Psoas muscle (tissue), 8 donors: ENCODE results near the gene CDH11. TPM values are rescaled to one million over a fixed set of nuclear protein-coding genes. Genes with fewer than 3 reads are reported as not detected.

Experiments
- ATAC-seq, 4 donors: fragments of 200-7000 bp; cut with Tn5 transposase; one replicate each; pipeline ENCODE4 v1.9.1; 2020; ENCODE audit warnings: moderate library complexity in 3 of 4, mild to moderate bottlenecking in 2 of 4
- DNase-seq, 2 donors: peaks; one replicate each; pipeline ENCODE4 v3.0.0-alpha.2; 2020
- H3K27ac ChIP-seq: fragments of 200-600 bp; one replicate; pipeline ENCODE4 v1.8.0; 2022
- H3K27me3 ChIP-seq, 3 donors: fragments of 200-600 bp in 1 of 3; one replicate each; pipeline versions ENCODE4 v1.6.1 to v1.8.0; 2013 to 2022; ENCODE audit warnings: low read length in 2 of 3, mild to moderate bottlenecking in 2 of 3, moderate library complexity in 1 of 3; ENCODE audit not compliant: insufficient read depth in 3 of 3
- H3K36me3 ChIP-seq, 2 donors: fragments of 200-600 bp in 1 of 2; one replicate each; pipeline versions ENCODE4 v1.6.1 to v1.8.0; 2013 to 2022; ENCODE audit warnings: low read depth in 1 of 2, mild to moderate bottlenecking in 1 of 2, moderate library complexity in 1 of 2; ENCODE audit not compliant: insufficient read depth in 1 of 2
- H3K4me1 ChIP-seq: fragments of 200-600 bp; one replicate; pipeline ENCODE4 v1.8.0; 2022
- H3K4me3 ChIP-seq: fragments of 200-600 bp; one replicate; pipeline ENCODE4 v1.8.0; 2022; ENCODE audit warnings: mild to moderate bottlenecking
- H3K9me3 ChIP-seq: fragments of 200-600 bp; one replicate; pipeline ENCODE4 v1.8.0; 2022
- CTCF ChIP-seq: fragments of 200-600 bp; IDR thresholded peaks from one replicate; pipeline ENCODE4 v1.8.0; 2022; ENCODE audit warnings: antibody characterized with exemption
- WGBS, 3 donors: extraction: QIAGEN DNeasy Blood & Tissue Kit; methylation state at CpG; one replicate each; pipeline versions ENCODE4 v1.1.6 to v1.1.7; 2013; 5-methylcytosine and 5-hydroxymethylcytosine counted together
- intact Hi-C, 2 donors: fragments of 100-400 bp; cut with DNase I; formaldehyde crosslinking; loops; one replicate each; pipeline versions ENCODE4 v1.11.0 to v1.14.2; 2022
- polyA plus RNA-seq, 3 donors: library from polyadenylated mRNA; stranded (reverse); fragments of 200-250 nt; gene quantifications; one replicate each; pipeline ENCODE4 v1.2.3, GENCODE V29; 2013
- total RNA-seq, 4 donors: library from RNA; stranded (reverse); fragmentation: NEBNext Ultra II Directional in 2 of 4; extraction: Animal tissue kit (Norgen Biotek cat#: 25700) in 2 of 4; gene quantifications; one replicate each; pipeline versions ENCODE4 v1.2.1 to v1.2.4, GENCODE V29; 2021 to 2023
- donor health status: healthy with polysubstance abuse.
- donor health status: DM: no; HTN: no; CAD: no; lungs with moderate emphysema.
- donor health status: Bipolar disorder and iron deficiency.
- donor health status: healthy.
- donor health status: DM: yes; HTN: yes; CAD: no.
- donor health status: DM: no; HTN: no; CAD: no.
- donor health status: DM: no; HTN: no; CAD: no.
- donor health status: DM: yes; HTN: yes; CAD: no.

CDH11 gene
- total and polyA plus RNA-seq, 7 donors = 0.33 to 16.8 (median 3.2) TPM

- Histone ChIP-seq H3K27me3 (no peaks in the 10 kb centered on the region), H3K4me3 (no peak overlapping the region), H3K9me3 (no peaks in the 10 kb centered on the region), H3K36me3 (no peaks in the 10 kb centered on the region), H3K27ac (no peak overlapping the region), H3K4me1 (no peaks in the 10 kb centered on the region)
- no peak for DNase-seq
- no peak for TF ChIP-seq CTCF
- no peak for ATAC-seq
- intact Hi-C loops = no loop called here
- WGBS, 3 donors = 87 to 90% (median 90%) methylated on average over 4 of the region's 4 CpGs
Measured at GRCh38 chr16:65023802-65024201, 98.1 kb downstream of the CDH11 start.

- no peaks in the 10 kb centered on the region for H3K27me3 ChIP-seq
- no peak for TF ChIP-seq CTCF
- intact Hi-C loops = no loop called here
- no peak overlapping the region for H3K4me3 ChIP-seq
- no peaks in the 10 kb centered on the region for H3K4me1 ChIP-seq
- no peaks in the 10 kb centered on the region for H3K36me3 ChIP-seq
- ATAC-seq (no peak), DNase-seq (no peak)
- no peak overlapping the region for H3K27ac ChIP-seq
- H3K9me3 ChIP-seq = no peaks in the 10 kb centered on the region
- WGBS, 3 donors = 75 to 86% (median 76%) methylated on average over 2 of the region's 2 CpGs
Measured at GRCh38 chr16:65021852-65022595, 99.8 kb downstream of the CDH11 start.

GRCh38 chr16:65016754-65017153 is 105.1 kb downstream of the CDH11 start:
- DNase-seq (no peak), ATAC-seq (no peak)
- H3K27me3 ChIP-seq = no peaks in the 10 kb centered on the region
- H3K4me3 ChIP-seq = no peak overlapping the region
- no peaks in the 10 kb centered on the region for H3K4me1 ChIP-seq
- no peak for TF ChIP-seq CTCF
- no peaks in the 10 kb centered on the region for H3K9me3 ChIP-seq
- no peak overlapping the region for H3K27ac ChIP-seq
- intact Hi-C loops = no loop called here
- H3K36me3 ChIP-seq = no peaks in the 10 kb centered on the region

GRCh38 chr16:65015599-65015998 is 106.3 kb downstream of the CDH11 start:
- DNase-seq (no peak), ATAC-seq (no peak)

More at GRCh38 chr16:65015599-65015998, 106.3 kb downstream of the CDH11 start:
- no peak for TF ChIP-seq CTCF
- H3K4me1 ChIP-seq = no peaks in the 10 kb centered on the region
- intact Hi-C loops = no loop called here
- no peaks in the 10 kb centered on the region for H3K9me3 ChIP-seq
- H3K27me3 ChIP-seq = no peaks in the 10 kb centered on the region
- no peak overlapping the region for H3K4me3 ChIP-seq
- no peaks in the 10 kb centered on the region for H3K36me3 ChIP-seq
- no peak overlapping the region for H3K27ac ChIP-seq
